Measurements from ENCODE around the gene LMTK2.

GRCh38 chr7:98137134-98137825 is 30.6 kb downstream of the LMTK2 start:
- no peak for TF ChIP-seq CTCF (IDR thresholded peaks at IDR 0.05; ENCODE audit: borderline replicate concordance, extremely low read depth, low read length, poor library complexity, severe bottlenecking)
- no peak for TF ChIP-seq EZH2 (IDR thresholded peaks at IDR 0.05; ENCODE audit: borderline replicate concordance, low read depth, low read length, severe bottlenecking)
